Stomach smooth muscle (tissue), 2 donors: Measurements from ENCODE around the gene ST8SIA6.
"Not testable (repeated sequence)": the region's sequence is repeated elsewhere in the genome, so short reads cannot be mapped to it uniquely, and the experiment has no call there.

Experiments used
- H3K27ac ChIP-seq: one replicate; pipeline ENCODE4 v1.7.0; 2013; ENCODE audit warnings: mild to moderate bottlenecking, low read length, inconsistent platforms
- H3K27me3 ChIP-seq, 2 donors: one replicate each; pipeline ENCODE4 v1.7.0; 2013; ENCODE audit warnings: low read length in 2 of 2; ENCODE audit not compliant: insufficient read depth in 2 of 2, control insufficient read depth in 1 of 2
- H3K36me3 ChIP-seq, 2 donors: one replicate each; pipeline ENCODE4 v1.7.0; 2013; ENCODE audit warnings: low read length in 2 of 2; ENCODE audit not compliant: control insufficient read depth in 2 of 2, insufficient read depth in 2 of 2
- H3K4me1 ChIP-seq: one replicate; pipeline ENCODE4 v1.7.0; 2013; ENCODE audit warnings: low read length; ENCODE audit not compliant: control insufficient read depth, insufficient read depth
- H3K4me3 ChIP-seq, 2 donors: one replicate each; pipeline ENCODE4 v1.7.0; 2013; ENCODE audit warnings: low read length in 2 of 2
- H3K9ac ChIP-seq, 2 donors: one replicate each; pipeline ENCODE4 v1.7.0; 2013; ENCODE audit warnings: low read length in 2 of 2, mild to moderate bottlenecking in 1 of 2
- H3K9me3 ChIP-seq, 2 donors: one replicate each; pipeline ENCODE4 v1.7.0; 2013; ENCODE audit warnings: low read length in 2 of 2; ENCODE audit not compliant: control insufficient read depth in 2 of 2
- donor health status: healthy.
- donor health status: Pancreatic carcinoma.

ST8SIA6 gene

GRCh38 chr10:17410907-17411306, 43.5 kb downstream of the ST8SIA6 start:
- H3K27me3 ChIP-seq, result peaks cover 0 to 2% of the 10 kb centered on the region in 2 donors
- H3K9ac ChIP-seq, result no peak overlapping the region
- no peak overlapping the region for H3K27ac ChIP-seq
- no peaks in the 10 kb centered on the region for H3K4me1 ChIP-seq
- no peaks in the 10 kb centered on the region for H3K36me3 ChIP-seq
- H3K4me3 ChIP-seq, result no peak overlapping the region
- H3K9me3 ChIP-seq, result no peaks in the 10 kb centered on the region

DNA sequence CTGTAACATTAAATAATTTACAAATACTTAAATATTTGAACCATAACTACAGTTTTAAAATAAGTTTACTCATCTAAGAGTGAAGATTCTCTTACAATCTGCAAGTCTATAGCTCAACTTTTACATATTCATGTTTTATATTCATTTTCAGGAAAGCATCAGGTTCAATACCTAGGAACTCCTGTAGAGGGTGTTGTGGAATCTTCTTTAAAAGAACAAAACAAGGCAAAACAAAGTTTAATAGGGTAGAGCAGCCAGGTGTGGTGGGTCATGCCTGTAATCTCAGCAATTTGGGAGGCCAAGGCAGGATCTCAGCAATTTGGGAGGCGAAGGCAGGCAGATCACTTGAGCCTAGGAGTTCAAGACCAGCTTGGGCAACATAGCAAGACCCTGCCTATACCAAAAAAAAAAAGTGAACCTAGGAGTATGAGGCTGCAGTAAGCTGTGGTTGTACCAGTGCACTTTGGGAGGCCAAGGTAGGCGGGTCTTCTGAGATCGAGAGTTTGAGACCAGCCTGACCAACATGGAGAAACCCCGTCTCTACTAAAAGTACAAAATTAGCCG, 45.1 kb downstream of the ST8SIA6 start:
- Histone ChIP-seq H3K27me3 (peaks cover 0 to 2% of the 10 kb centered on the region in 2 donors), H3K4me3 (no peak overlapping the region)

DNA sequence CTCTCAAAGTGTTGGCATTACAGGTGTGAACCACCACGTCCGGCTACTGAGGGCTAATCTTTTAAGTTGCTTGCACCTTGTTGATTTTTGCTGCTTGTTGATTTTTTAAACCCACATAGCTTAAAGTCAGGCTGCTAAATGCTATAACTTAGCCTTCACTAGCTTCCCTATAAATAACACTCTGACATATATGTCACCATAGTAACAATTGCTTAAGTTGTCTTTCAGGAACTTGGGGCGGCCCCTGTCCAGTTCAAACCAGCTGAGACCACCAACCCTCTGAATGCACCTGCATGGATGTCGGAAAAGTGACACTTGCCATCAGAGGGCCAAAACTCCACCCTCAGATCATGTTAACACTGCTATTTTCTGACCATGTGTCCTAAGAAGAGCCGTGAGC, 47.3 kb downstream of the ST8SIA6 start:
- H3K4me1 ChIP-seq, result no peaks in the 10 kb centered on the region
- H3K9ac ChIP-seq, result no peak overlapping the region
- H3K9me3 ChIP-seq, result no peaks in the 10 kb centered on the region
- peaks cover 0 to under 1% of the 10 kb centered on the region in 2 donors for H3K27me3 ChIP-seq
- H3K4me3 ChIP-seq, result no peak overlapping the region
- H3K27ac ChIP-seq, result no peak overlapping the region
- no peaks in the 10 kb centered on the region for H3K36me3 ChIP-seq

More for the DNA sequence above, 45.1 kb downstream of the ST8SIA6 start:
- Histone ChIP-seq H3K9ac (no peak overlapping the region), H3K27ac (no peak overlapping the region), H3K4me1 (no peaks in the 10 kb centered on the region), H3K36me3 (no peaks in the 10 kb centered on the region), H3K9me3 (no peaks in the 10 kb centered on the region)

DNA sequence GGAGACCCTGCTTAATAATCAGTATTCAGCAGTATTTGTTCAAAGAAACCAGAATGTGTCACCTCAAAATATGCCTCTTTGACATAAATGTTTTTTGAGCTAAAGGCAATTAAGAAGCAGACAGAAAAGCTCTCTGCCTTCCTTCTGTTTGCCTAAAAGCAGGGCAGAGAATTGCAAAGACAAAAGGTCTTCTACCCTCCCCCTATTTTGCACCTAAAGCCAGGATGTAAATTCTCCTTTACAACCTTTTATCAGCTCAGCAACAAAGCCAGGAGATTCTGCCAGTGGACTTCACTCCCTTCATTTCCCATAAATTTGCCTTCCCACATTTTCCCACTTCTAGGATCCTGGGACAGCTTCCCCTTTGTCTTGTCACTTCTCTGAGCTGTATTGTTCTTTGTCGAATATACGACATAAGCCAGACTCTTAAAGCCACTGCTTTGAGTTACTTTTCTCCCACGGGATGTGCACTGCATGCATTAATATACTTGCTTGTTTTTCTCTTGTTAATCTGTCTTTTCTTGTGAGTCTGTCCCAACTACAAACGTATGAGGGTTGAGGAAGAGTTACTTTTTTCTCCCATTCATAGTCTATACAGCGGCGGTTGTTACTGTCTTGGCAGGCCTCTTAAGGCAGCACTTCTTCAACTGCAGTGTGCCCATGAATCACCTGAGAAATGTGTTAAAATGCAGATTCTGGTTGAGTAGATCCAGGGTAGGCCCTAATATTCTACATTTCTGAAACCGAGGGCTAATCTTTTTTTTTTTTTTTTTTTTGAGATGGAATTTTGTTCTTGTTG, 48.2 kb downstream of the ST8SIA6 start:
- no peak overlapping the region for H3K9ac ChIP-seq
- no peaks in the 10 kb centered on the region for H3K36me3 ChIP-seq
- H3K27ac ChIP-seq, result no peak overlapping the region
- H3K9me3 ChIP-seq, result no peaks in the 10 kb centered on the region
- no peaks in the 10 kb centered on the region for H3K4me1 ChIP-seq
- H3K4me3 ChIP-seq, result no peak overlapping the region
- no peaks in the 10 kb centered on the region for H3K27me3 ChIP-seq

DNA sequence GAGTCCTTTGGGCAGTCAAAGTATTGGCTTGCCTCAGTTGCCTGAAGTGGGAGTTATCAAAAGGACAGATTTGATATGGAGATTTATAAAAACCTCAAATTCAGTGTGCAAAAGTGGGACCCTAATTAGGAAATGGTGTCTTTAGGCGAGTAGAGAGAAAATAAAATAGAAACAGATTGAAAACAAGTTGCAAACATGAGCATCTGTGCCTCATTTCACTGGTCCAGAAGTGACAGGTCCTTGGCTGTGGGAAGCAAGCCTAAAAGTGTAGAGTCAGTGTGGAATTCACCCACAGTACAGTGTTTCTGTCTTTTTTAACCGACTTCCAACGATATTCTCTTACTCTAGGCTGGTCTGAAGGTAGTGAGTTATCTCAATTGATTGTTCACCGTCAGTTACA, 51.2 kb downstream of the ST8SIA6 start:
- no peaks in the 10 kb centered on the region for H3K4me1 ChIP-seq
- H3K27me3 ChIP-seq, result no peaks in the 10 kb centered on the region
- no peak overlapping the region for H3K27ac ChIP-seq

DNA sequence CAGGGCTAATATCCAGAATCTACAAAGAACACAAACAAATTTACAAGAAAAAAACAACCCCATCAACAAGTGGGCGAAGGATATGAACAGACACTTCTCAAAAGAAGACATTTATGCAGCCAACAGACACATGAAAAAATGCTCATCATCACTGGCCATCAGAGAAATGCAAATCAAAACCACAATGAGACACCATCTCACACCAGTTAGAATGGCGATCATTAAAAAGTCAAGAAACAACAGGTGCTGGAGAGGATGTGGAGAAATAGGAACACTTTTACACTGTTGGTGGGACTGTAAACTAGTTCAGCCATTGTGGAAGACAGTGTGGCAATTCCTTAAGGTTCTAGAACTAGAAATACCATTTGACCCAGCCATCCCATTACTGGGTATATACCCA, 52.4 kb downstream of the ST8SIA6 start:
- not testable (repeated sequence) for H3K4me3 ChIP-seq

More for the DNA sequence above, 51.2 kb downstream of the ST8SIA6 start:
- Histone ChIP-seq H3K9ac (no peak overlapping the region), H3K4me3 (no peak overlapping the region), H3K36me3 (no peaks in the 10 kb centered on the region), H3K9me3 (no peaks in the 10 kb centered on the region)

GRCh38 chr10:17396004-17396403, 58.4 kb downstream of the ST8SIA6 start:
- no peak overlapping the region for H3K9ac ChIP-seq
- H3K4me1 ChIP-seq, result no peaks in the 10 kb centered on the region
- no peak overlapping the region for H3K4me3 ChIP-seq
- H3K27ac ChIP-seq, result no peak overlapping the region
- no peaks in the 10 kb centered on the region for H3K27me3 ChIP-seq
- H3K36me3 ChIP-seq, result no peaks in the 10 kb centered on the region
- H3K9me3 ChIP-seq, result no peaks in the 10 kb centered on the region

More for the DNA sequence above, 52.4 kb downstream of the ST8SIA6 start:
- not testable (repeated sequence) for H3K27me3 ChIP-seq, H3K27ac ChIP-seq, H3K9me3 ChIP-seq, H3K4me1 ChIP-seq, H3K9ac ChIP-seq, H3K36me3 ChIP-seq

DNA sequence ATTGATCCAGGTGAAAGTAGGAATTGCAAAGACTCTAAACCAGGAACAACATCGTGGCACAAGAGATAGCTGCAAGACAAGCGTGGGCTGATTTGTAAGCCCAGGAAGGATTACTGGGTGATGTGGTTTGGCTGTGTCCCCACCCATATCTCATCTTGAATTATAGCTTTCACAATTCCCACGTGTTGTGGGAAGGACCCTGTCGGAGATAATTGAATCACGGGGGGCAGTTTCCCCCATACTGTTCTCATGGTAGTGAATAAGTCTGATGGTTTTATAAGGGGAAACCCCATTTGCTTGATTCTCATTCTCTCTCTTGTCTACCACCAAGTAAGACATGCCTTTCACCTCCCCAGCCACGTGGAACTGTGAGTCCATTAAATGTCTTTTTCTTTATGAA, 59.5 kb downstream of the ST8SIA6 start:
- Histone ChIP-seq H3K27me3 (no peaks in the 10 kb centered on the region), H3K9me3 (no peaks in the 10 kb centered on the region), H3K36me3 (no peaks in the 10 kb centered on the region), H3K4me3 (no peak overlapping the region), H3K4me1 (no peaks in the 10 kb centered on the region), H3K27ac (no peak overlapping the region), H3K9ac (no peak overlapping the region)

DNA sequence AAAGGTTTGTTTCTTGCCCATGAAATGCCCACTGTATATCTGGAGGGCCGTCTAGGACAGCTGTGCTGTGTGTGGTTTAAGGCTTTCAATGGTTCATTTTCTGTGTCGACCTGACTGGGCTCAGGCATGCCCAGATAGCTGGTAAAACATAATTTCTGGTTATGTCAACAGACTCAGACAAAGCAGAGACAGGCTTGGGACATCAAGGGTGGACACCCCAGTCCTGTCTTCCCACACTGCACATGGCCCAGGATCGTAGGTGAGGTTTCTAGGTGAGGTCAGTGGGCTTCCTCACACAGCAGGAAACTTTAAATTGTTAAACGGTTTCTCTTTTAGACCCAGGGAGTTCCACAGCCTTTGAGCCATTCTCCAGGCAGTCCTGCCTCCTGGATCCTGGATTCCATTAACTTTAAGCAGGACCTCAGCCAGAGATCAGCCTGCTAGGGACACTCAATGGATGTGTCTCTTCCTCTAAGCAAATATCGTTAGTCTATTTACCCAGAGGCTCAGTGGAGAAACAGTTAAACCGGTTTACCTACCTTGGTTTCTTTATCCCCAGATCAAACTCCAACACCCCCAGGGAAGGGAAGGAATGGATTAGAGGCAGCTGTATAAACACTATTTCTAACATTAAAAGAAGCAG, 66.4 kb downstream of the ST8SIA6 start:
- H3K27ac ChIP-seq, result no peak overlapping the region

GRCh38 chr10:17386616-17387075, 67.7 kb downstream of the ST8SIA6 start:
- no peaks in the 10 kb centered on the region for H3K27me3 ChIP-seq
- no peaks in the 10 kb centered on the region for H3K9me3 ChIP-seq
- H3K27ac ChIP-seq, result no peak overlapping the region
- no peak overlapping the region for H3K9ac ChIP-seq
- peaks cover 4% of the 10 kb centered on the region for H3K4me1 ChIP-seq
- H3K4me3 ChIP-seq, result no peak overlapping the region
- no peaks in the 10 kb centered on the region for H3K36me3 ChIP-seq

More for the DNA sequence above, 66.4 kb downstream of the ST8SIA6 start:
- no peaks in the 10 kb centered on the region for H3K36me3 ChIP-seq
- H3K4me3 ChIP-seq, result no peak overlapping the region
- no peak overlapping the region for H3K9ac ChIP-seq
- no peaks in the 10 kb centered on the region for H3K27me3 ChIP-seq
- H3K9me3 ChIP-seq, result no peaks in the 10 kb centered on the region
- peaks cover 4% of the 10 kb centered on the region for H3K4me1 ChIP-seq
